SK-N-DZ (cell line): ENCODE results near the gene OR3A1. TPM values are rescaled to one million over a fixed set of nuclear protein-coding genes. Genes with fewer than 3 reads are reported as not detected.
"Not testable (repeated sequence)": the region's sequence is repeated elsewhere in the genome, so short reads cannot be mapped to it uniquely, and the experiment has no call there.

Experiments
- DNase-seq: peaks from one replicate; pipeline ENCODE4 v3.0.0-alpha.2; 2015; ENCODE audit warnings: low spot score
- polyA plus RNA-seq, 2 experiments: library from polyadenylated mRNA; depleted of rRNA; stranded (reverse); fragments of >200 nt; gene quantifications; 2 replicates each; pipeline ENCODE4 v1.2.3, GENCODE V29; 2014

Gene OR3A1, protein sequence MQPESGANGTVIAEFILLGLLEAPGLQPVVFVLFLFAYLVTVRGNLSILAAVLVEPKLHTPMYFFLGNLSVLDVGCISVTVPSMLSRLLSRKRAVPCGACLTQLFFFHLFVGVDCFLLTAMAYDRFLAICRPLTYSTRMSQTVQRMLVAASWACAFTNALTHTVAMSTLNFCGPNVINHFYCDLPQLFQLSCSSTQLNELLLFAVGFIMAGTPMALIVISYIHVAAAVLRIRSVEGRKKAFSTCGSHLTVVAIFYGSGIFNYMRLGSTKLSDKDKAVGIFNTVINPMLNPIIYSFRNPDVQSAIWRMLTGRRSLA
- polyA plus RNA-seq (2014; cell fraction: cytosol; rRNA removed) = not detected in 2 replicates
- not detected in 2 replicates for polyA plus RNA-seq (2014; cell fraction: nucleus; rRNA removed)

DNA sequence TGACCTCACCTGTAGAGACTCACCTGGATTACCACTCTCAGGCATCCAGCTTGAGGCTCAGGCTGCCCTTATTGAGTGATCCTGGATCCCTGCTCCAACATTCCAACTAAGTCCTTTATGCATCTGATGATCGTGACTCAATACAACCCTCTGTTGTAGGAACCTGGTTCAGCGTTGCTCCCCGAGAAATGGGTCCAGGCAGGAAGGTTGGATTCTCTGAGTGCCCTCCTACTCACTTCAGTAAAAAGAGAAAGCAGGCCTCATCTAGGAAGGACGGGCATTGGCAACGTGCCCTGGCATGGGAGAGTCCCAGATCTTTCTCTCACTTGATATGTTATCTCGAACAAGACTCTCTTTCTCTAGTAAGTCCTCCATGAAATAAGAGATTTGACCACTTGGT, at the start of gene OR3A1:
Gene OR3A1 (minus strand): TSS at position 101 of the 400 bp plus-strand sequence. CDS start 5,778 bp downstream, outside the sequence.
- no peak for DNase-seq

DNA sequence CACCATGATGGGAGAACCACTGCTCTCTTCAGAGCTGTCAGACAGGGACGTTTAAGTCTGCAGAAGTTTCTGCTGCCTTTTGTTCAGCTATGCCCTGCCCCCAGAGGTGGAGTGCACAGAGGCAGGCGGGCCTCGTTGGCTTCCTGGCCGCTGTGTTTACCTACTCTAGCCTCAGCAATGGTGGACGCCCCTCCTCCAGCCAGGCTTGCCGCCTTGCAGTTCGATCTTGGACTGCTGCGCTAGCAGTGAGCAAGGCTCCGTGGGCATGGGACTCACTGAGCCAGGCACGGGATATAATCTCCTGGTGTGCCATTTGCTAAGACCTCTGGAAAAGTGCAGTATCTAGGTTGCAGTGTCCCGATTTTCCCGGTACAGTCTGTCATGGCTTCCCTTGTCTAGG, 44.6 kb upstream of the OR3A1 start:
- DNase-seq = not testable (repeated sequence)

DNA sequence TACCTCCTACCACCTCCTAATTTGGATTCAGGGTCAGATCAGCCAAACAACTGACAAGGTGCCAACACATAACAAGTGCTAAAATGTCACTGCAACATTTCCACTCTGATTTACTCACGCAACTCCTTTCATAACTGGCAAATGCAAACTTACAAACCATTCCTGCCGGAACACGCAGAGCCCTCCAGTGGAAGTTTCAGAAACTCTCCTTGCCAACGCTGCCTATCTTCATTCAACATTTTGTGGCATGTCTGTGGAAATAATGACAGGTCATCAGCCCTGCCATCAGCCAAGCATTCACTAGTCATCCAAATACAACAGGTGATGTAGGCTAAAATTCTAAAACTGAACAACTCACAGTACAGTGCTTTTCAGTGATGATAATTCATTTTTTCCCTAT, 37.7 kb upstream of the OR3A1 start:
- no peak for DNase-seq

DNA sequence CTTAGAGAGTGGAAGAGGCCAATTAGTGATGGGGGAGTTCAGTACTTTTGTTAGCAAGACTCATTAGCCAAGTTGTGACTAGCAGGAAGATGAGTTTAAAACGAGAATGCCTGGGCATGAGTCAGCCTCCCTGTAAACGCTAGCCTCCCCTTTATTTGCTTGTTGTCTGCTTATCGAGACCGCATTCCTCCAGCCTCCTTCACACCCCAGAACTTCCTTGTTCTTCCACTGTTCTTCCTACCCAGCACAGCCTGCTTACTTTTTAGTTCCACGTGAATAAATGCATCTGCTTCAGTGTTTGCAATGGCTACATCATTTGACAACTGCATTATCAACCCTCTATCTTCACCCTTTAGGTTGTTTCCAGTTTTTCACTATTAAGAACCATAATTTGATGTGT, 20.2 kb upstream of the OR3A1 start:
- no peak for DNase-seq

DNA sequence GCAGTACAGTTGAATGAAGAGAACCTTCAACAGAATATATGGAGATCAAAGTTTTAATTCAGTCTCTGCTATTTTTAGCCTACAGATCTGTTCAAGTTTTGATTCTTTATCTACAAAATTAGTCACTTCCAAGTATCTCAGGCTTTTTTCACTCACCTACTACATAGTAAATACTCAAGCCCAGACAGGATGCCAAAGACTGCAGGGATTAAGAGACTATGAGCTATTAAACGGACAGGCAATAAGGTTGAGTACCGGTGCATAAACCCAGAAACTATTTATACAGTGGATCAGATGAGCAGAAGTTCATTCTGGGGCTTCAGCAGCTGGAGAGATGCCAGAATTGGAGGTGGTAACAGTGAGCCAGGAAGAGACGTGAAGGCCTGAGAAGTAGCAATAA, 18.7 kb upstream of the OR3A1 start:
- no peak for DNase-seq

DNA sequence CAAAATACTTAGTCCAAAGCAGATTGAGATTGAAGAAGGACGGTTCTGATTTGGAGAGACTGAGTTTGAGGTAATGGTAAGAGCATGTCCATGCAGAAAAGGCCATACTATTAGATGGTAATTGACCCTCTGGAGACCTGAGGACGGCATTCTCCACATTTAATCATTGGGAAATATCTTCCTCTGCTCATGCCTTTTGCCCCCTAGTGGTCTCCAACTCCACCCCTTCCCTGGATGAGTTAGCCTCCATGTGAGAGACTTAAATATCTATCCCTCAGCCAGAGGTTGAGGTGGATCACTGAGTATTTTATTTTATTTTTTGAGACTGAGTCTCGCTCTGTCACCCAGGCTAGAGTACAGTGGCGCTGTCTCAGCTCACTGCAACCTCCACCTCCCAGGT, 10.4 kb upstream of the OR3A1 start:
- DNase-seq = no peak

DNA sequence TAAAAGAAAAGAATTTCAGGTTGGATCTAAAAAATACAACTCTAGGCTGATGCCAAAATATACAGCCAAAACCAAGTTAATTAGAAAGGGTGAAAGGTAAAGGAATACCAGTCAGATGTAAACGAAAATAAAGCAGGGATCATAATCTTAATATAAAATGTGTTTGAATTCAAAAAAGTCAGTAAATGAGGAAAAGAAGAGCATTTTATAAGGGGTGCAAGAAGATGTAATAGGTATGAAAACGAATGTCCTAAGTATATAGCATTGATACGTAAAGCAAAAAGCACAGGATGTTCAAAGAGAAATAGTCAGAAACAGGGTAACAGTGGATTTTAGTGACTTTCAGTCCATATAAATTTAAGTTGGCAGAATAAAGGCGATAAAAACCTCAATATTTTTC, 2.5 kb downstream of the OR3A1 start:
- no peak for DNase-seq

DNA sequence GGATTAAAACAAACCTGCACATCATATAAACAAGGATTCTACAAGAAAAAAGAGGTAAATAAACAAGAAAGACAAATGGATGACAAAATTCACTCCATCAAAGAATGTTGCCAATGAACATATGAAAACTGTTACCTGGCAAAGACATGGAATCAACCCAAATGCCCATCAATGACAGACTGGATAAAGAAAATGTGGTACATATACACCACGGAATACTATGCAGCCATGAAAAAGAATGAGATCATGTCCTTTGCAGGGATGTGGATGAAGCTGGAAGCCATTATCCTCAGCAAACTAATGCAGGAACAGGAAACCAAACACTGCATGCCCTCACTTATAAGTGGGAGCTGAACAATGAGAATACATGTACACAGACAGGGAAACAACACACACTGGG, 4.6 kb downstream of the OR3A1 start:
- not testable (repeated sequence) for DNase-seq

DNA sequence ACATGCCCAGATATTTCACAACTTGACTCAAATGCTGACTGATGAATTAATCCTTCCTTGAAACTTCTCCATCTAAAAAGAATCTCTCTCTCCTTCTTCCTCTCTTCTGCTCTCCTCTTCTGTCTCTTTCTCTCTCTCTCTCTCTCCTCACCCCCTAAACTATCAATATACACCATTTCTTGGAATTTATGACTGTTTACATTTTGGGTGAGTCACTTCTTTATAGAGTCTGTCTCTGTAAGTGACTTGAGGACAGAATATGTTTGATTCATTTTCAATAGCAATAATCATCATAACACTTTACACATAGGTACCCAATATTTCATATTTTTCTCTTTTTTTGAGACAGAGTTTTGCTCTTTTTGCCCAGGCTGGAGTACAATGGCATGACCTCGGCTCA, 15.3 kb downstream of the OR3A1 start:
- DNase-seq = no peak

DNA sequence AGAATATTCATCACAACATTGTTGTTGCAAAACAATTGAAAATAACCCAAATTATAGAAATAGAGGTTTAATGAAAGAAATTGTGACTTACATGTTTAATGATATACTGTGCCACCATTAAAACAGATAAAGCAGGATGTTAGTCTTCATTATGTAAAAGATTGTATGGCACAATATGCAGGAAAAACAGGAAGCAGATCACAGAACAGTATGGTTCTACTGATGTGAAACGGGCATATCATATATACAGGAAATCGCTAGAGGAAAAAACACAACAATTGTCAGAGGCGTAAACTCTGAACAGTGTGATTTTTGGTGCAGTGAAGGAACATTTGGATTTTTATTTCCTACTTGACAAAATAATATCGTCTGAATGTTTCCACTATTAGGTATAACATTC, 22.0 kb downstream of the OR3A1 start:
- DNase-seq = no peak

DNA sequence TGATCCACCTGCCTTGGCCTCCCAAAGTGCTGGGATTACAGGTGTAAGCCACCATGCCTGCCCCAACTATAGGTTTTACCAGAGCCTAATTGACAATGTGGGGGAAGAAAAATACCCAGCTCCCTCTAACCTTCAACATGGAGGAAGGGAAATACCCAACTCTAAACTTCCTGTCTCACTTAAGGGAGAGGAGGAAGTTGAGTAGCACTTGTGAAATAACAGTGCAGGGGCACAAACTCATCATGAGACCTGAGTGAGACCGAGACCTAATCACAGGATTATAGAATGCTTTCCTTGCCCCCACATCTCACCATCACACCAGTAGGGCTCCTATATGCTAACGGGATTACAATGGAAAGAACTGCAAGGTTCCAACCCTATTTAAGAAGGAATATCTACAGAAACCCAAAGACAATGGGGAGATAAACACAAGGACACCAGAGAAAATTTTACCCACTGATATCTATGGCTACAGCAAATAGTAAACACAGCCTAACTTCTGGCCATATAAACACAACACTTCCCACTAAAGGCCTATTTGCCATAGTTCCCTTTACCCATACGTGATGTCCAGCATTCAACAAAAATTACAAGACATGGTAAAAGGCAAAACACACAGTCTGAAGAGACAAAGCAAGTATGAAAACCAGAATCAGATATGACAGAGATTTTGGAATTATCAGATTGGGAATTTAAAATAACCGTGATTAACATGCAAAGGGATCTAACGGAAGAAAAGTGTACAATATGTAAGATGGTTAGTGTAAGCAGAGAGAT, 26.9 kb downstream of the OR3A1 start:
- DNase-seq = no peak

DNA sequence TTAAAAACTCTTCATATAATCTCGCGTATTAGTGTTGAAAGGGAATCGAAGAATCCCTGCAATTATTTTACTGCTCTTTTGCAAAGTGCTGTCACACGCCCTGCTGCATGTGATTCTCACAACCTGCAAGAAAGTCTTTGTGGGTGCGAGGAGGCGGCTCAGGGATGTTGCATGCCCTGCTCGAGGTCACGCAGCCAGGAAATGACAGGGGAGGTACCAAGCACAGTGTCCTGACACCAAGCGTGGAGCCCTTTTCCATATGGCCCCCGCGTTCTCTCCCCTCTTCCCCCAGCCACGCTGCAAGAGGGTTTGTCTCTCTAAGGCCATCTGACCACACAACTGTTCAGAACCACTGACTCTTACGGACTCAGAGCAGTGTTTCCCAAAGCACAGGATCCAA, 37.6 kb downstream of the OR3A1 start:
- DNase-seq = no peak

DNA sequence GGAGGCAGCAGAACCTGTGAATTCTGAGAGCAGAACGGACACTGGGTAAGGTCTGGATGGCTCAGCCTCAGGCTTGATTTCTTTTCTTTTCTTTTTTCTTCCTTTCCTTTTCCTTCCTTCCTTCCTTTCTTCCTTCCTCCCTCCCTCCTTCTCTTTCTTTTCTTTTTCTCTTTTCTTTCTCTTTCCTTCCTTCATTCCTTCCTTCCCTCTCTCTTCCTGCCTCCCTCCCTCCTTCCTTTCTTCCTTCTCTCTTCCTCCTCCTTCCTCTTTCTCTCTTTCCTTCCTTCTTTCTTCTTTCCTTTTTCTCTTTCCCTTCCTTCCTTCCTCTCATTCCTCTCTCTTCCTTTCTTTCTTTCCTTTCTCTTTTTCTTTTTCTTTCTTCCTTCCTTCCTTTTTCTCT, 38.0 kb downstream of the OR3A1 start:
- no peak for DNase-seq

DNA sequence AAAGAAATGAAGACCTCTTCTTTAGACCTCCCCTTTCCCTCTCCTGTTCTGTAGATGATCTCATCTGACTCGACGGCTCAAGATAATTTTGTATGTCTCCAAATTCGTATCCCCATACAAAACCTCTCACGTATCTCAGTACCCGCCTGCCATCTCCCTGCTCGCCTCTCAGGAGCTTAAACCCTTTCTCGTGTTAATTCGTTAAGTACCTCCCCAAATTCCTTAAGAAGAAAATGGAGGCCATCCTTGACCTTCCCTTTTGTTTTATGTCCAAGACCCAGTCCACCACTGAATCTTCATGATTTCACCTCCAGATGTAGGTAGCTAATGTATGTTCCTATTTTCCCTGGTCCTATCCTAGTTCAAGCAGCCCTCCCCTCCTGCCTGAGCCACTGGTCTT, 41.6 kb downstream of the OR3A1 start:
- no peak for DNase-seq

DNA sequence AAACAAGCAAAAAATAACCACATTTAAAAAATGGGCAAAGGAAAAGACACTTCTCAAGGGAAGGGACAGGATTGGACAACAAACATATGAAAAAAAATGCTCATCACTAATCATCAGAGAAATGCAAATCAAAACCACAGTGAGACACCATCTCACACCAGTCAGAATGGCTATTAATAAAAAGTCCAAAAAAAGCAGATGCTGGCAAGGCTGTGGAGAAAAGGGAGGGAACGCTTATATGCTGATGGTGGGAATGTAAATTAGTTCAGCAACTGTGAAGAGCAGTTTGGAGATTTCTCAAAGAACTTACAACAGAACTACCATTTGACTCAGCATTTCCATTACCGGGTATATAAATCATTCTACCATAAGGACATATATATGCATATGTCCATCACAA, 49.1 kb downstream of the OR3A1 start:
- not testable (repeated sequence) for DNase-seq

DNA sequence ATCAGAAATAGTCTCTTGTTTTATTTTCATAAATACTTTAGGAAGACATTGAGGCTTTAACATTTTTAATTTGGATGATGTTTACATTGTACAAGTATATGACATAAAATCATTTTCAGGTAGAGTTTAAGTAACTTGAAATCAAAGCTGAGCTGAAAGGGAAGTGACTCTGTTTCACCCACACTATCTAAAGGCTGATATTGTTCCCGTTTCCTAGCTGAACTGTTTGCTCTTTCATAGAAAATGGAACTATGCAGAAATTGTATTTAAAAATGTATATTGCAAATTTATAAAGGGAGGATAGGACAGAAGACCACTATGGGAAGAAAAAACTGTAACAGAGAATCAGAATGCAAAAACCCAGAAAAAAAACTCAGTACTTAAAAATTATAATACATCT, 53.3 kb downstream of the OR3A1 start:
- DNase-seq = not testable (repeated sequence)

DNA sequence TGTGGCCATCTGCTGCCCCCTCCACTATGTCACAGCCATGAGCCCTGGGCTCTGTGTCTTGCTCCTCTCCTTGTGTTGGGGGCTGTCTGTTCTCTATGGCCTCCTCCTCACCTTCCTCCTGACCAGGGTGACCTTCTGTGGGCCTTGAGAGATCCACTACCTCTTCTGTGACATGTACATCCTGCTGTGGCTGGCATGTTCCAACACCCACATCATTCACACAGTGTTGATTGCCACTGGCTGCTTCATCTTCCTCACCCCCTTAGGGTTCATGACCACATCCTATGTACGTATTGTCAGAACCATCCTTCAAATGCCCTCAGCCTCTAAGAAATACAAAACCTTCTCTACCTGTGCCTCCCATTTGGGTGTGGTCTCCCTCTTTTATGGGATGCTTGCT, 57.1 kb downstream of the OR3A1 start:
- DNase-seq = not testable (repeated sequence)
